Trophoblast cell (in vitro differentiated cells and primary cell): Measurements from ENCODE around the gene DNAJC21.
A peak's percentile ranks its signal among the peaks of the same experiment; 100 is the strongest.
"Not testable (repeated sequence)": the region's sequence is repeated elsewhere in the genome, so short reads cannot be mapped to it uniquely, and the experiment has no call there.

Experiments used
- DNase-seq, 2 donors: peaks; one replicate each; pipeline ENCODE4 v3.0.0-alpha.2; 2016
- H2AFZ ChIP-seq: 2 replicates; pipeline ENCODE4 v1.6.1; 2013; ENCODE audit warnings: low read length, moderate library complexity, mild to moderate bottlenecking; ENCODE audit not compliant: insufficient read depth, poor library complexity
- H2AK5ac ChIP-seq: 2 replicates; pipeline ENCODE4 v1.6.1; 2013; ENCODE audit warnings: mild to moderate bottlenecking, low read length
- H2BK120ac ChIP-seq: 2 replicates; pipeline ENCODE4 v1.6.1; 2013; ENCODE audit warnings: low read length, mild to moderate bottlenecking, moderate library complexity; ENCODE audit not compliant: insufficient read depth, poor library complexity
- H2BK12ac ChIP-seq: 2 replicates; pipeline ENCODE4 v1.6.1; 2013; ENCODE audit warnings: mild to moderate bottlenecking, low read length, moderate library complexity
- H2BK5ac ChIP-seq: 2 replicates; pipeline ENCODE4 v1.6.1; 2013; ENCODE audit warnings: low read length, low read depth, moderate library complexity, mild to moderate bottlenecking; ENCODE audit not compliant: poor library complexity
- H3K14ac ChIP-seq: 2 replicates; pipeline ENCODE4 v1.6.1; 2013; ENCODE audit warnings: mild to moderate bottlenecking, low read length
- H3K18ac ChIP-seq: 2 replicates; pipeline ENCODE4 v1.6.1; 2013; ENCODE audit warnings: mild to moderate bottlenecking, low read length
- H3K23ac ChIP-seq: 2 replicates; pipeline ENCODE4 v1.6.1; 2013; ENCODE audit warnings: low read length
- H3K27ac ChIP-seq: 2 replicates; pipeline ENCODE4 v1.5.1; 2013; ENCODE audit warnings: low read depth, mild to moderate bottlenecking, inconsistent platforms, low read length, moderate library complexity
- H3K27me3 ChIP-seq: 2 replicates; pipeline ENCODE4 v1.6.1; 2013; ENCODE audit warnings: inconsistent platforms, mild to moderate bottlenecking, low read length, moderate library complexity; ENCODE audit not compliant: insufficient read depth
- H3K36me3 ChIP-seq, 2 experiments: 1 replicate in 1 of 2; 2 replicates in 1 of 2; pipeline ENCODE4 v1.6.1; 2013; ENCODE audit warnings: low read length in 2 of 2, mild to moderate bottlenecking in 2 of 2, moderate library complexity in 1 of 2; ENCODE audit not compliant: insufficient read depth in 2 of 2, control insufficient read depth in 1 of 2
- H3K4ac ChIP-seq: 2 replicates; pipeline ENCODE4 v1.6.1; 2013; ENCODE audit warnings: low read depth, mild to moderate bottlenecking, low read length, moderate library complexity
- H3K4me1 ChIP-seq, 2 experiments: 1 replicate in 1 of 2; 2 replicates in 1 of 2; pipeline ENCODE4 v1.6.1; 2013; ENCODE audit warnings: low read length in 2 of 2, mild to moderate bottlenecking in 2 of 2, moderate library complexity in 1 of 2; ENCODE audit not compliant: insufficient read depth in 2 of 2, control insufficient read depth in 1 of 2
- H3K4me2 ChIP-seq: 2 replicates; pipeline ENCODE4 v1.6.1; 2013; ENCODE audit warnings: inconsistent platforms, mild to moderate bottlenecking, low read length, moderate library complexity
- H3K4me3 ChIP-seq: 2 replicates; pipeline ENCODE4 v1.5.1; 2013; ENCODE audit warnings: mild to moderate bottlenecking, low read depth, low read length, inconsistent platforms
- H3K79me1 ChIP-seq: one replicate; pipeline ENCODE4 v1.6.1; 2013; ENCODE audit warnings: low read length
- H3K79me2 ChIP-seq: 2 replicates; pipeline ENCODE4 v1.6.1; 2013; ENCODE audit warnings: low read length, mild to moderate bottlenecking; ENCODE audit not compliant: control insufficient read depth, insufficient read depth, poor library complexity
- H3K9ac ChIP-seq: 2 replicates; pipeline ENCODE4 v1.6.1; 2013; ENCODE audit warnings: mild to moderate bottlenecking, low read length
- H3K9me3 ChIP-seq: 2 replicates; pipeline ENCODE4 v1.6.1; 2013; ENCODE audit warnings: low read depth, mild to moderate bottlenecking, control low read depth, inconsistent platforms, low read length; ENCODE audit not compliant: insufficient read depth
- H4K12ac ChIP-seq: 2 replicates; pipeline ENCODE4 v1.6.1; 2013; ENCODE audit warnings: low read depth, mild to moderate bottlenecking, low read length, moderate library complexity
- H4K8ac ChIP-seq: 2 replicates; pipeline ENCODE4 v1.6.1; 2013; ENCODE audit warnings: low read depth, mild to moderate bottlenecking, low read length, moderate library complexity
- H4K91ac ChIP-seq: one replicate; pipeline ENCODE4 v1.6.1; 2013; ENCODE audit warnings: low read depth, mild to moderate bottlenecking, low read length, moderate library complexity
- WGBS: extraction: QIAGEN DNeasy Blood & Tissue Kit; methylation state at CpG from one replicate; pipeline ENCODE4 v1.1.7; 2013; ENCODE audit warnings: missing lambda C conversion rate; ENCODE audit not compliant: insufficient read length, insufficient coverage; ENCODE audit errors: extremely low coverage; 5-methylcytosine and 5-hydroxymethylcytosine counted together

The DNAJC21 gene

DNA sequence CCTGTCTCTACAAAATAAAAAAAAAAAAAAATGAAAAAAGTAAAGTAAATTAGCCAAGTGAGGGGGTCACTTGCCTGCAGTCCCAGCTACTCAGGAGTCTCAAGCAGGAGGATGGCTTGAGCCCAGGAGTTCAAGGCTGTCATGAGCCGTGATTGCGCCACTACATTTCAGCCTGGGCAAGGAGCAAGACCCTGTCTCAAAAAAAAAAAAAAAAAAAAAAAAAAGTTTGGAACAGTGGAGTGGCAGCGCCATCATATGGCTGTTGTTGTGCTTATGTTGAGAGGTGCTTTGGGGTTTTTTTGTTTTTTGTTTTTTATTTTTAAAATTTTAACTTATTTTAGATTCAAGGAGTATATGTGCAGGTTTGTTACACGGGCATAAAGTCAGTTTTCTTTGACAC, 10.3 kb upstream of the DNAJC21 start:
- Histone ChIP-seq H4K12ac (no peak overlapping the region), H3K4me1 (peaks cover 4 to 6% of the 10 kb centered on the region in 2 experiments), H3K4ac (no peak overlapping the region), H4K91ac (no peak overlapping the region), H2BK120ac (no peak overlapping the region), H3K9me3 (no peaks in the 10 kb centered on the region), H3K9ac (no peak overlapping the region), H3K14ac (no peak overlapping the region), H3K79me1 (peaks cover 6% of the 10 kb centered on the region), H3K27me3 (no peaks in the 10 kb centered on the region), H3K4me3 (no peak overlapping the region), H4K8ac (no peak overlapping the region), H3K18ac (no peak overlapping the region), H3K23ac (no peak overlapping the region), H3K79me2 (peaks cover 8% of the 10 kb centered on the region), H3K4me2 (no peak overlapping the region), H2AK5ac (no peak overlapping the region), H3K36me3 (peaks cover 11 to 12% of the 10 kb centered on the region in 2 experiments), H2BK12ac (no peak overlapping the region), H2BK5ac (no peak overlapping the region), H2AFZ (no peak overlapping the region), H3K27ac (no peak overlapping the region)
- DNase-seq = peak in 1 of 2 donors; percentile 42
- WGBS = no CpG with 5 or more reads among the region's 4 CpGs

DNA sequence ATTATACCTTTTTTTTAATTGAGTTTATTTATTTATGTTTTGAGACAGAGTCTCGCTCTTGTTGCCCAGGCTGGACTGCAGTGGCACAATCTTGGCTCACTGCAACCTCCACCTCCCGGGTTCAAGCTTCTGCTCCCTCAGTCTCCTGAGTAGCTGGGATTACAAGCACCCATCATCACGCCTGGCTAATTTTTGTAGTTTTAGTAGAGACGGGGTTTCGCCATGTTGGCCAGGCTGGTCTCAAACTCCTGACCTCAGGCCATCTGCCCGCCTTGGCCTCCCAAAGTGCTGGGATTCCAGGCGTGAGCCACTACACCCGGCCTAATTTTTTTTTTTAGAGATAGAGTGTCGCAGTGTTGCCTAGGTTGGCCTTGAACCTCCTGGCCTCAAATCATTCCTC, 6.1 kb upstream of the DNAJC21 start:
- H3K4me2 ChIP-seq, H3K79me2 ChIP-seq, DNase-seq, H3K18ac ChIP-seq, H3K9me3 ChIP-seq, H3K27me3 ChIP-seq, H4K8ac ChIP-seq, H3K23ac ChIP-seq, H3K4me1 ChIP-seq, H3K9ac ChIP-seq, H3K4ac ChIP-seq, H3K4me3 ChIP-seq, H2AFZ ChIP-seq, H2AK5ac ChIP-seq, H3K79me1 ChIP-seq, H2BK5ac ChIP-seq: not testable (repeated sequence)
- no CpG with 5 or more reads among the region's 9 CpGs for WGBS
- Histone ChIP-seq H2BK12ac (peak overlapping the region; percentile 64), H3K14ac (peak overlapping the region; percentile 34), H4K12ac (peak overlapping the region; percentile 54), H3K36me3 (peaks cover 15 to 18% of the 10 kb centered on the region in 2 experiments), H4K91ac (peak overlapping the region; percentile 24), H3K27ac (peak overlapping the region; percentile 42), H2BK120ac (peak overlapping the region; percentile 51)

DNA sequence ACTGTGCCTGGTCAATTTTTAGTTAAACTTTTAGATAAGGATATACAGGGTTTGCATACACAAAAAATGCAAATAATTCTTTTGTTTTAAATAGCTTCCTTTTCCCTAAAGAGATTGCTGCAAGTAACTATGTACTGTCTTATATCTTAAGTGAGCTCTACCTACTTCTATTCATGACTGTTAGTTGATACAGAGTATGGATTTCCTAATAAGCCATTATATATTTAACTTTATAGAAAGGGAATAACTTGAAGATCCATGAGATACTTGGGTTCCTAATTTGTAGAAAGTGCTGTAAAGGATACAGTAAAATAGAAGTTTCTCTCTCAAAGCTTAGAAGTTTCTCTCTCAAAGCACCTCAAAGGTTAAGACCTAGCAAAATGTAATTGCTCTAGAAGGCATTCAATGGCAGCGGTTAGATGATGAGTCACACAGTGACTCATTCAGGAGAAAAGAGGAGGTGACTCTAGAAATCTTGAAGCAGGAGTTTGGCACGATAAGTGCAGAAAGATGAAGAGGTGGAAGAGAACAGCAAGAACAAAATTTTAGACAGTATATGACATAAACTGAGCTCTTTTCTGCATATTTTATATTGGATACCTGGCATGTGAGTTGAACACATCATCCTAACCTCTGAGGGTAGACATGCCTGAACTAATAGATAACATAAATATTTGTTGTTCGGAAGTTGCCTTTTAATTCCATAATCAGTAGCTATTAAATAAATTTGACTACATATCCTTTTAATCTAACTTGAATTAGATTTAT, 5.5 kb upstream of the DNAJC21 start:
- H3K27me3 ChIP-seq = no peaks in the 10 kb centered on the region
- peak overlapping the region; percentile 21 for H3K4me2 ChIP-seq
- no peak overlapping the region for H2AK5ac ChIP-seq
- H3K9me3 ChIP-seq = no peaks in the 10 kb centered on the region
- peaks cover 4% of the 10 kb centered on the region in 2 experiments for H3K4me1 ChIP-seq
- no peaks in the 10 kb centered on the region for H3K79me1 ChIP-seq
- no peak overlapping the region for H2BK12ac ChIP-seq
- H2AFZ ChIP-seq = no peak overlapping the region
- no peak overlapping the region for H3K4ac ChIP-seq
- H2BK5ac ChIP-seq = no peak overlapping the region
- peaks cover 15 to 18% of the 10 kb centered on the region in 2 experiments for H3K36me3 ChIP-seq
- peak; percentile 29 to 73 for DNase-seq
- no peak overlapping the region for H4K8ac ChIP-seq
- H3K79me2 ChIP-seq = no peaks in the 10 kb centered on the region
- H2BK120ac ChIP-seq = no peak overlapping the region
- H3K18ac ChIP-seq = no peak overlapping the region
- H4K91ac ChIP-seq = no peak overlapping the region
- no peak overlapping the region for H3K4me3 ChIP-seq
- peak overlapping the region; percentile 34 for H3K14ac ChIP-seq
- H4K12ac ChIP-seq = no peak overlapping the region
- no peak overlapping the region for H3K9ac ChIP-seq
- H3K23ac ChIP-seq = no peak overlapping the region
- peak overlapping the region; percentile 42 for H3K27ac ChIP-seq
- WGBS = no CpG with 5 or more reads among the region's 3 CpGs

DNA sequence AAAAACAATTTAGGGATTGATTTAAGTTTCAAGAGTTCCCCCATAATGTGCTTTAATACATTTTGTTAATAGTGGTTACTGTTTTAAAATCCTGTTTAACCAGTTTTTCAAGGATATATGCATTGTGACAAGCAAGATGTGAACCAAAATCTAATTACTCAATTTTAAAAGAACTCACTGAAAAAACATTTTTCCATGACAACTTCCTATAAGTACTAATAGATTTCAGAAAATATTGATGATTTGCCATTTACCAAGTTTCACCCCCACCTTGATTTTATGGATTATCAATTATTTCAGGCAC, 4.9 kb upstream of the DNAJC21 start:
- H2AK5ac ChIP-seq = no peak overlapping the region
- no peak overlapping the region for H3K9ac ChIP-seq
- no peak overlapping the region for H3K27ac ChIP-seq
- no peak overlapping the region for H4K8ac ChIP-seq
- no peak overlapping the region for H2BK120ac ChIP-seq
- H3K79me1 ChIP-seq = no peaks in the 10 kb centered on the region
- H3K4ac ChIP-seq = no peak overlapping the region
- no peak overlapping the region for H3K4me3 ChIP-seq
- no peaks in the 10 kb centered on the region for H3K27me3 ChIP-seq
- no peak overlapping the region for H4K91ac ChIP-seq
- no peak overlapping the region for H2AFZ ChIP-seq
- H3K79me2 ChIP-seq = no peaks in the 10 kb centered on the region
- no peak overlapping the region for H4K12ac ChIP-seq
- no peak overlapping the region for H3K18ac ChIP-seq
- no peak overlapping the region for H3K4me2 ChIP-seq
- H3K14ac ChIP-seq = no peak overlapping the region
- H3K4me1 ChIP-seq = peaks cover 4% of the 10 kb centered on the region in 2 experiments
- H2BK12ac ChIP-seq = no peak overlapping the region
- H3K9me3 ChIP-seq = no peaks in the 10 kb centered on the region
- no peak overlapping the region for H2BK5ac ChIP-seq
- peak in 1 of 2 donors; percentile 72 for DNase-seq
- H3K23ac ChIP-seq = no peak overlapping the region
- H3K36me3 ChIP-seq = peaks cover 14 to 18% of the 10 kb centered on the region in 2 experiments
